NCI-H146 treated with DMSO at 0.1 percent for 48 hours (cell line): ENCODE data around the gene FHIT.
A peak's percentile ranks its signal among the peaks of the same experiment; 100 is the strongest.

Experiments
- DNase-seq: peaks from one replicate; lab custom pipeline; 2025; ENCODE audit not compliant: unreplicated experiment; lab: John Stamatoyannopoulos, UW

FHIT gene

DNA sequence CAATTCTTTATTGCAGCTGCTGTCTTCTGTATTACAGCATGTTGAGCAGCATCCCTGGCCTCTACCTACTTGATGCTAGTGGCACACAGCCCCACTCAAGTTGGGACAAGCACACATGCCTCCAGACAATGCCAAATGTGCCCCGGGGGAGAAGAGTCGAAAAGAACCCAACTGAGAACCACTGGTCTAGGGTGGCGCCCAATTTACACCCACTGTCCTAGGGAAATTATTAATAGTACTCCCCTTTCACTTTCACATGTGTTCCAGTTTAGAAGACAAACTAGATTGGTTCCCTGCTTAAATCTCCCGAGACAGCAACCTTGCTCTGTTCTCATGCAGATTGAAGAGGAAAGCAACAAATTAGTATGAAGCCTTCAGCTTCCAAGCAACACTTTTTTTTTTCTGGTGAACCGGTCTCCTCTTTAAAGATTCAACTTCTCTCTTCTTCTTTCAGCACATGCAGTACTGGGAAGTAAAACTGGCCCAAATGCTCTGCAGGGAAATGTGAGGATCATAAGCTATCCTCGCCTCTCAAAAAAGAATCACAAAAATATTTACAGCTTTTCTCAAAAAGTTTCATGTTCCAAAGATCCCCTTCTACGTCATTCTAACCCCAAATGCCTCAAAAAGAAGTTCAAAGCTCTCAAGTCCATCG lies 1377.5 kb downstream of the FHIT start:
- no peak for DNase-seq

DNA sequence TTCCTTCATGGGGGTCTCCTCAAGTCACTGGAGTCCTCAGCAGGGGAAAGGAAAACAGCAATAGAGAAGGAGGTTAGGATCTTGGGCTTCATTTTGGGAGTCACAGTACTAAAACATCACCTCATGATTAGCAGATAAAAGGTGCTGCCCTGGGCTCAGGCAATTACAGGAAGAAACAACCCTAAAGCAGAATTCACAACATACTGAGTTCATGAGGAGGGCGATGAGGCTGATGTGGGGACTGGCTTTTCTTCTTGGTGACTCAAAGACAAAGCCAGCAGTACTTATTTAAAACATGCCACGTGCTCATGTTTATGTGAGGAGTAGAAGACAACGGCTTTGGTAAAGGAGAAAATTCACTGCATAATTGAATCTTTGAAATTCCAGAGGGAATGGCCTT lies 1379.1 kb downstream of the FHIT start:
- no peak for DNase-seq

DNA sequence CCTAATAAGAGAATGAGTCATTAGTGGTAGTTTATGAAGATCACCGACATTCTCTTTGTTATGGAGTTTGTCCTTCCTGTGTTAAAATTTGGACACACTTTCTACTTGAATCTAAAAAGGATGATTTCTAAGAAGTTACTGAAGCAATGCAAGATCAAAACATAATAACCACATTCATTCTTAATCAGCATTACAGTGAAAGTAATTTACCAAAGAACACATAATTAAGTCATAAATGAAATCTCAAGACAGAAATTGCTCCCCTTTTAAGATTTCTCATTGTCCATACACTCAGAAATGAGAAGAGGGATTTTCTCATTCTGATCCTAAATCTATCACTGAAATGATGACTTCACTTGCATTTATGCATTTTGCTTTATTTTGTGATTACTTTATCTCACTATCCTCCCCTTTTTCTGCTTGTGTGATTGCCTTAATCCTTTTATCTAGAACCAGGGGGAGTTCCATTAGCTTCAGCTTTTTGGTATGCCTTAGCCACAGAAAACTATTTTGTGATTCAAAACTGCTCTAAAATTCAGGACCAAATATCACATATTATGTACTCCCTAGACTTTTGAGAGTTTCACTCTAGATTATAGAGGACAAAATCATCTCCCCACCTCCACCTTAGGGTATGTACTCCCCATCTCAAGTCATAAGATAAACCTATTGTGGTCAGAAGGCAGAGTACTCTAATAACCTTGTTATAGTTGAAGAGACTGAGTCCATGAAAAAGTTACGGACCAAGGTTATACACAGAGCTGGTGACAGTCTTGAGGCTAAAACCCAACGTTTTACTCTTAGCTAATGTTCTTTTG lies 1383.9 kb downstream of the FHIT start:
- no peak for DNase-seq

DNA sequence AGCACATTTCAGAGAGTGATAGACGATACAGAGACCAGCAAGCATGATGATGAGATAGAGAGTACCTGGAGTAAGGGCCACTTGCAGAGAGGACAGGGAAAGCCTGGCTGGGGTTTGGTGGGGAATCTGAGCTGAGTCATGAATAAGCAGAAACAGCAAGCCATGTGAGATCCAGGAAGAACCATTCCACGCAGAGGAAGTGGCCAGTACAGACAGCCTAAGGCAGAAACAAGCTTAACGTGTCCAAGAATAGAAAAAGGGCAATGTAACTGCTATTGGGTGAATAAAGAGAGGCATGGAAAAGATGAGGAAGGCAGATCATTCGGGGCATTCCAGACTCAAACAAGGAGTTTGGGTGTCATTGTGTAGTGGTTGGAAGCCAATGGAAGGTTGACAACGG lies 1385.2 kb downstream of the FHIT start:
- DNase-seq: no peak

DNA sequence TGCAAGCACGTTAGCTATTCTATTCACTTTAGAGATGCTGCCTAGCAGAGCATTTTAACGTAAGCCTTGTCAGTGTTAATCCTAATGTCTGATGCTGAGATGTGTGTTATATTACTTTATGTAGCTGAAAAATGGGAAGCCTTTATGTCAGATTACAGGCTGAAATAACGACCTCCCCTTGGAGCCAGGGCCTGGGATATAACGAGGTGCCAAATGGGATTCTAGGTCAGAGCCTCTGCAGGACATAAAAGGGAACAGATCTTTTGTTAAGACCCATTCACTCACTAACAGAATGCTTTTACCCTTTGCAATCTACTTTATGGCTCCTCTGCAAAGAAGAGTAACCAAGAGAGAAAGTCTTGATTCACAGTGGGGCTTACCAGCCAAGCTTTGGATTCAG lies 1385.9 kb downstream of the FHIT start:
- no peak for DNase-seq

DNA sequence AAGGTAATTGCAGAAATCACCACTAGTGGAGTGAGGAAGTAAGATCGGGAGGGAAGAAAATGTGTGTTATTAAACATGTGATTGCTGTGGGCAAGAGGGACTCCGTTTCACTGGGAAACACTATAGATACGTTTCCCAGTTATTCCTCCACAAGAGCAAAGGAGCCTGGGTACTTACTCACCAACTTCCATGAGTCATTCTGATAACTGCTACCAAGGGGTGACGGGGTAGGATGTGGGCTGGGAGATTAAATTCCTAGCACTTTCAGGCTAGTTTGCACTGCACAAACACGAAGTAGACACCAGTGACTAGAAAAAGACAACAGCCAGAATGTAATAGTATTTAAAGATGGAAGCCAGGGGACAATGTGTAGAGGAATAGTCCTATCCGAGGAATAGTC lies 1388.6 kb downstream of the FHIT start:
- no peak for DNase-seq

DNA sequence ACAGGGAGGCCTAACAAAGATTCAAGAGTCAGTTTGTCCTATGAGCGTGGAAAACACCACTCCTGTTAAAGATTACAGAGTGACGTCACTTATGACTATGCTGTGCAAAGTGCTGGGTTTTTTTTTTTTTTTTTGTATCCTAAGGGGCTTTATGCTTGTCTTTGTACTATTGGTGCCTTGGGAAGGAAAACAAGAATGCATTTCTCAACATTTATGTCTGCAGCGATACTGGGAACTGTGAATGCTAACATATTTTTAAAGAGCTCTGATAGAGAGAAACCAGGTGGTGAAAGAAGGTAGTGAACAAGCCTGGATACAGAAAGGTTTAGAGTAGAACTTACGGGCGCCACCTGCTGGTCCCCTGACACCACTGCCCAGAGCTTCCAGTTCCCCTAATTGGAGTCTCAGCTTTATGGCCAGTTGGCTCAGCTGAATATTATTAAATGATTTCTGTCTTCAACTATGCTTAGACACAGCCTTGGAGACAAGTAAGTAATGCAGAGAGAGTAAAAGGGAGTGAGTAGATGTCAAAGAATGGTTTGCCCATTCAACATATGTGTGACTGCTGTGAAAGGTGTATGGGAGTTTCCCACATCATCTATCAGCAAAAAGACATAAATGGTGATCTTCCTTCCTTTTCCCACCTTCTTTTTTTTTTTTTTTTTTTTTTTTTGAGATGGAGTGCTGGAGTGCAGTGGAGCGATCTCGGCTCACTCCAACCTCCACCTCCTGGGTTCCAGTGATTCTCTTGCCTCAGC lies 1393.5 kb downstream of the FHIT start:
- DNase-seq: peak; percentile 64

DNA sequence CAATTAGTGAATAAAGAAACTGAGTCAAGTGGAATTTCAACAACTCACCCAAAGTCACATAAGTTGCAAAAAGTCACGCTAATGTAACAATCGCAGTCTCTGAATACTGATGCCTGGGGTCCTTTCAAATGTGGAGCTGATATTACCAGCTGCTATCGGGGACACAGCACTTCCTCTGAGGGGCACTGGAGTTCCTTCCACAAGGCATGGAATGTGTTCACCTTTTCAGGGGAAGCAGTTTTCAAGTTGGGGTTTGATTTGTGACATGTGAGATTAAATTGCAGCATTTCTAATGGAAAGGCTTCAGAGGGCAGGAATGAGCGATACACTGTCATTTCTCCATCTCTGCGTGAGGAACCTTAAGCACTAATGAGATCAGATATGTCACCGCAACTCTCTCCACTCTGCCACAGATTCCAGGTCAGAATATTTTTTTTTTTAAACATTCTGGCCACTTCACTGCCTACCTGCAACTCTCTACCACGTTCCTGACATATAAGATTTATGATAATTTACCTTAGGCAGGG lies 1394.3 kb downstream of the FHIT start:
- DNase-seq: no peak

DNA sequence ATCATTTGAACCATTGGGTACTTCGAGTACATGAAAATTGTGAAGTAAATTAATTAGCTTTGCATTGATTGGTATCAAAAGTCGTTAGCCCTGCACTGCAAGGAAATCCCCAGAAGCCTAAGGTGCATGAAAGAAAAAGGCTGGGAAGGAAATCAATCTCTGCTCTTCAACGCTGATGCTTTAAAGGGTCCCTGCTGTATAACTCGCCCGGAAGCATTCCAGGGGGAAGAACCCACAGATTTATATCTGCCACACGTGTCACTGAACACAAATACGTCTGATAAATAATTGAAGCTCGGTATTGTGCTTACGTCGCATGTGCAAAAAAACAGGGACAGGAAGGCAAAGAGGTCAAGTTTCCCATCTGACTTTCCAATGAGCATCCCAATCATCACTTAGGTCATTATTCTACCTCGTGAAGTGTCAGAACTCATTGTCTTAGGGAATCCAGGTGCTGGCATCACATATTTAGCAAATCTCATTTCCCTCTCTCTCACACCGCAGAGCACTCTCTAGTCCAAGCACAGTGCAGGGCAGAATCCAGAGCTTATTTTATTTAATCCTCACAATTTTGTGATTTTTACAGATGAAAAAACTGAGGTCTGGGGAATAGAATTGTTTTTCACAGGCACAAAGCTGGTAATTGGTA lies 1397.1 kb downstream of the FHIT start:
- DNase-seq: no peak

DNA sequence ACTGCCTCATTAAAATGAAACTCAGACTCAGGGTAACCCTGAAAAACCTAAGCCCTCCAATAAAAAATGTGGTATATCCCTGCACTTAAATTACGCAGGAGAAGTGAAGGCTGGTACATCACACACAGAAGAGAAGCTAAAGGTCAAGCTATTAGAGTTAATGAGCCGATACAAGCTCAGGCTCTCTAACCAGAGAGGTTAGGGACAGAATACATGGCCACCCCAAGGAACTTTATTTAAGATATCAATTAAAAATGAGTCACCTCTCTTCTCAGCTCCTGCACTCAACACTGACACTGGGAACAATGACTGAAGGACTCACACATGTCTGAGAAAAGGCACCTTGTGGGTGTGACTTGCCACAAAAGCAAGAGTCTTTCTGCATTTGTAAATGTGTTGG lies 1400.8 kb downstream of the FHIT start:
- DNase-seq: no peak

DNA sequence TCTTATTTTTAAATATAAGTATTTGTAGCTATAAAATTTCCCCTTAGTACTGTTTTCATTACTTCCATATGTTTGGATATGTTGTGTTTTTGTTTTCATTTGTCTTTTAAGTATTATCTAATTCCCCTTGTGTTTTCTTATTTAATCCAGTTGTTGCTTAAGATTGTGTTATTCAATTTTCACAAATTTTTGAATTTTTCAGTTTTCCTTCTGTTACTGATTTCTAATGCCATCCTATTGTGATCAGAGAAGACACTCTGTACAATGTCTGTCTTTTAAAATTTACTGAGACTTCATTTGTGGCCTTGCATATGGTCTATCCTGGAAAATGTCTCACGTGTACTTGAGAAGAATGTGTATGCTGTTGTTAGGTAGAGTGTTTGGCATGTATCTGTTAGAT lies 1405.9 kb downstream of the FHIT start:
- no peak for DNase-seq

DNA sequence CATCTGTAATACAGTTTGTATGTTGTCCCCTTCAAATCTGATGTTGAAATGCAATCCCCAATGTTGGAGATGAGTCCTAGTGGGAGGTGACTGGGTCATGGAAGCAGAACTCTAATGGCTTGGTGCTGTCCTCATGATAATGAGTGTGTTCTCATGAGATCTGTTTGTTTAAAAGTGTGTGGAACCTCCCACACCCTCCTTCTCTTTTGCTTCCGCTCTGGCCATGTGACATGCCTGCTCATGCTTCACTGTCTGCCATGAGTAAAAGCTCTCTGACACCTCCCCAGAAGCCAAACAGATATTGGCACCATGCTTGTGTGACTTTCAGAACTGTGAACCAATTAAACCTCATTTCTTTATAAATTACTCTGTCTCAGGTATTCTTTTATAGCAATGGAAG lies 1407.4 kb downstream of the FHIT start:
- DNase-seq: no peak

DNA sequence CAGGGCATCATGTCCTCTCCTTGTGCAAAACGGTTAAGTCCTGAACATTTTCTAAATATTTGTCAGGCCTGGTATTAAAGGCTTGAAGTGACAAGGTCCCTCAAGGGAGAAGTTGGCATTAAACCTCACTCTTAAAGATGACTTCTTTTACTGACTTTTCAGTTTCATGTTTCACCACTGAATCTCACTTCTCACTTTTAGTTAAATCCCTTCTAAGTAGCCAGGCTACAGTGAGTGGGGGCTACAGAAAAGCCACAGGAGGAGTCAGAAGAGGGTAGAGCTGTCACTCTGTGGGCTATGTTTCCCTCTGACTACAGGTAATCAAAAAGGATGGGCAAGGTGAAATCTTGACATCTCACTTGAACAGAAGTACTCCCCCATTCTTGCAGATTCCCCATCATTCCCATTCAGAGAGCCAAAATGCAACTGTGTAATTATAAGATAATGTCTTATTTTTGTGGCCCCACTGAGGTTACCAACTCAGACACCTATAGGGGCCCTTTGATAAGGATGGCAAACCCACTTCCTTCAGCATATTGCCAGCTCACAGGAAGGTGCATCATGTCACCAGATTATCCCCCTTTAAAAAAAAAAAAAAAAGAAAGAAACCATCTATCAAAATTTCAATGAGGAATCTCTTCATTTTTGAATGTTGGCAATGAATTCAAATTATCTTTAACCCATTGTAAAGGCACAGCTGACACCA lies 1411.3 kb downstream of the FHIT start:
- DNase-seq: no peak

DNA sequence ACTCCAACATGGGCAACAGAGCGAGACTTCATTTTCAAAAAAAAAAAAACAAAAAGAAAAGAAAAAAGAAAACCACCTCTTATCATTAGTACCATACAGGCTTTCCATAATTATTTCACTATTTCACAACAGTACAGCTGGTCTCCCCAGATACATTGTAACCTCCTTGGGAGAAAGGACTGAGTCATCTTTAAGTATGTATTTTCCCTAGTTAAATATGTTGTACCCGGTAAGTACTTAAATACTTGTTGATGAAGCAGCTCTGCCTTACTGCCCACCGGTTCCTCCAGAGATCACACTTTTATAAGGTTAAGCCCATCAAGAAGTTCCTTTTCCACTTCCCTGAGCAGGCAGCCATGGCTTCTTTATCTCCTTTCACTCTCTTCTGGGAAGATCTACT lies 1412.0 kb downstream of the FHIT start:
- DNase-seq: no peak

DNA sequence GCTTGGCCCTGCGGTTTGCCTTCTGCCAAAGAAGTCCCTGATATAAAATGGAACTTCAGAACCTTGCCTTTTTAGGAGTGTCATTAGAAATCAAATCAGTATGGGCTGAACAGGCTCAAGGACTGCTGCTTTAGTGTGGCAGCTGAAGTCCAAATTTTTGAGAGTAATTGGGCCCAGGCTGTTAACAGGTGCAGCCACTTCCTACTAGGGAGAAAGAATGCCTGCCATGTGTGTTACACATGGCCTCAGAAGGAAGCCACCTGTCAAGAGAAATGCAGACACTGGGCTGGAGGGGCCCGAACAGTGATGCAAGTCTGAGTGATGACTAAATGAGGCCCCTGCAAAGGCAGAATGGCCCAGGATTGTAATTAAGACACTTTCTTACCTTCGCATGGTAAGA lies 1414.7 kb downstream of the FHIT start:
- DNase-seq: no peak

DNA sequence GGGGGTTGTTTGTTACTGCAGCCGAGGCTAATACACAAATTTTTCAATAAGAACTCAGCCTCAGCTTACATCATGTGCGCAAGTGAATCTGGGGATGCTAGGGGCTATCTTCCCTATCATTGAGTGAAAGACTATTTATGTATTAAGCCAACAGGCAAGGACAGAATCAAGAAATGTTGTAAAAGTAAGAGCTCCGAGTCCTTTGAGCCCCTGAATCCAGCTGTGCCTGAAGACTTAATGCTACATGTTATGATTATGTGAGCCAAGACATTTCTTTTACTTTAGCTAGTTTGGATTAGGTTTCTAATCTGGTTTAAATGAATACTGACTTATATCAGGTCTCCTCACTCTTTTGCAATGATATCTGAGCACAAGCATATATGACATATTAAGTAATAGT lies 1418.5 kb downstream of the FHIT start:
- DNase-seq: no peak

DNA sequence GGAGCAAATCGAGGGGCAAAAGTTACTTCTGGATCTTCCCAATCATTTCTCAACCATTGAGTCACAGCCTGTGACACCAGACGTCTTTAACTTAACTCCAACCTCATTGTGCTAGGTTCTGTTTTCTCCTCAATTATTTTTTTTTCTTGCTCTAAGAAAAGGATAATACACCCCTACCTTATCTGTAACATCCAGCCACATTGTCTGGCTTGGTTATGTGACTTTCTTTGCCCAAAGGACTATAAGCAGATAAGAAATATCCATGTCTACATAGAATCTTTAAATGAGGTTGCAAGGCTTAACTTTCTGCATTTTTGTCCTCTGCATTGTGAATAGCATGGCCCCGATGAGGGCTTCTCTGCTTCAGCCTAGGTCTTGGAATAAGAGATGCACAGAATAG lies 1419.0 kb downstream of the FHIT start:
- DNase-seq: no peak

DNA sequence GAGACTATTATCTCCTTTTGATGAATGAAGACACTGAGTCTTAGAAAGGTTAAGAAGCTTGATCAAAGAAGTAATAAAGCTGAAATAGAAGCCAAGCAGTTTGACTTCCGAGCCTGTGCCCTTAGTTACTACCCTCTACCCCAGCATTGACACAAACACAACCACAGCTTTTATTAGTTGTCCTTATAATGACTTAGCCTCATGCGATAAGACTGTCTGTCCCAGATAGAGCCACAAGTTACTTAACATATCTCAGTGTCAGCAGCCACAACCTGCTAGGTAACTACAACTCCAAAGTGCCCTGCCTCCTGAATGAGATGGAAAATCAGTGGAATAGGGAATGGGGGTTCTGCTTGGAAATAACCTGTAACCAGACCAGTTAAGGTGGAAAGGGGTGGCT lies 1419.9 kb downstream of the FHIT start:
- no peak for DNase-seq

DNA sequence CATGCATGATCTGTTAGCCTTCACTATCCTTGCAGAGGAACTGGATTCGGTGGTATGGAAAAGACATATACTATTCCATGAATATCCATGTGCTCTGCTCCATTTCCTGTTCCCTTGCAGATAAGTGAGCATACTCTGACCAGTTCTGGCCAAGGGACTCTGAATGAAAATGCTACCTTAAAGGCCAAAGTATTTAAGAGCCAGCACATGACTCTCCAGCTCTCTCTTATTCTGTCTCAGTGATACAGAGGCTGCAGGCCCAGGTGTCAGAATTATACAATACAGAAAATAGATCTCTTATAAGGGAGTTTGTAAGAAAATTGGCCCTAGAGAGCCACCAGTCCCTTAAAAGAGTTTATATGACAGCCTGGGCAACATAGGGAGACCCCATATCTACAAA lies 1421.7 kb downstream of the FHIT start:
- DNase-seq: no peak

DNA sequence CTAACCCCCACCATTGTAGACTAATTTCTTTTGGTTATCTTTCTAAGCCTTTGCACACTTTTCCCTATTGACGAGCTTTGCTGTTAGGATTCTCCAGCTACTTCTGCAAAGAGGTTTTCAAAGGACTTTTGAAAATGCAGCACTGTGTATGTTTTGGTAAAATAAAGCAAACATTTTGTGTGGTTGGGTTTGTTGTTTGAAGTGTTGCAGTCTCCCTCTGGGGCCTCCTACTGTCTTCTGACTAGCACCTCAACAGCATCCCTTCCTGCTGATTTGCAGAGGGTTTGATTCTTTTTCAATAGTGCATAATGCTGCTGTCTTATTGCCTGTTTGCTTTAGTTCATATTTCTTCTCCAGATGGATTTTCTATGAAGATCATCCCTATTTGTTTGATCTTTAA lies 1426.4 kb downstream of the FHIT start:
- DNase-seq: no peak

DNA sequence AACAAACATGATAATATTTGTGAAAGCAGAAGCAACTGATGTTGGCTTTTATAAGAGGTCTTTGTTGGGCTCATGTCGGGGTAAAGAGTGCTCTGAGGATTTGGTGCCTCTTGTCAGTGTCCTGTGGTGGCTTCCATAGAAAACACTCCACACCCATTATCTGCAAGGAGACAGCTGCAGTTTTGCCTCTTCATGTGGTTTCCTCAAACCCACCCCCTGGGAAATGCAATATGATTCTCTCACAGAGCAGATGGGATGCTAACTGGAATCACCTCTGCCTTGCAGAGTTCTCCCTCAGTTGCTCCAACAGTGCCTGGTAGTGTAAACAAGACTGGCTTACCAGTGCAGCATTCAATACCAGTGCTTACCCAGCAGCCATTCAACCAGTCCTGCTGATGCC lies 1430.0 kb downstream of the FHIT start:
- DNase-seq: no peak
